Measurements from ENCODE around the gene DLG5.

Gene DLG5

DNA sequence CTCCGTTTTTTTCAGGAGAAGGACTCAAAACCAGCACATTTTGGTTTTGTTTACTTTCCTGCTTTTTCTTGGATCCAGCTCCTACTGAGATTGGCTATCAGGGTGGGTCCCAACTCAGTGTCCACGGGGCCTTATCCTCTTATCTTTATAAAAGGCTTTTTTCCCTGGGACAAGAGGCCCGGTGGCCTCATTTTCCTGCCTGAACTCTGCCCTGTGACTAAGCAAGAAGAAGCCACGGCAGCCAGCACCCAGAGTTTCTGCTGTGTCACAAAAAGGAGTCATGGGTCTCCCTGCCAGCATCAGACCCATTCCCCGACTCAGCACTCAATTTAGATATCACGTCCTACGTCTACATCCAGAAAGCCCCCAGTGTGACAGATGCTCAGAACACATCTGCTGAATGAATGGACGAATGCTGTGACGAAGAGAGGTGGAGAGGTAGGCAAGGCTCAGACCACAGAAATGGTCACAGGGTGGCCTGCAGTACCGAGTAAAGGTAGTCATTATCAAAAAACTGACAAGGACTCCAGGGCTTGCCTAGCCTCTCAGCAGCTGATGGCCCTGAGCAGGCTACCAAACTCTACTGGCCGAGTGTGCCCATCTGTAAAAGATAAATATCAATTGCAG lies 16.7 kb downstream of the DLG5 start:
- no peak for DNase-seq

DNA sequence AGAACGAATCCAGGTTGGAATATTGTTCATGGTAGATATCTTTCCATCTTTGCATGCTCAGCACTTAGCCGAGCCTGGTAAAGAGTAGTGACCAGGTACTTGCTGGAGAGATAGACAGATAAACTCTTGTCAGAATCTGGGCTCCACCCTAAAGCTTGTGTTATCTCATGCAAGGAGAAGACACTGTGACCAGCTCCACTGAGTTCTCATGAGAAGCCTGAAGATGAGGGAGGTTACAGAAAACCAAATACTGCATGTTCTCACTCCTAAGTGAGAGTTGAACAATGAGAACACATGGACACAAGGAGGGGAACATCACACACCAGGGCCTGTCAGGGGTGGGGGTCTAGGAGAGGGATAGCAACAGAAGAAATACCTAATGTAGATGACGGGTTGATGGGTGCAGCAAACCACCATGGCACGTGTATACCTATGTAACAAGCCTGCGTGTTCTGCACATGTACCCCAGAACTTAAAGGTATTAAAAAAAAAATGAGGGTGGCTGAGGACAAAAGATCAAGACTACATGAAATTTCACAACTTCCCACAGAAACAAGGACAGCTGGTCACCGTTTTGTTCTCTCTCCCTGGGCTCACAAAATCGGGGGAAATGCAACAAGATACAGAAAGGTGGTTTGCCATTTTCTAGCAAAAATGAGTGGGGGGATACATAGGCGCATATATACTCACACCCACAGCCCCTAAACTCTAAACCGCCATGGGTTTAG lies 17.4 kb downstream of the DLG5 start:
- DNase-seq, result no peak

- no peak for DNase-seq
These were observed 18.4 kb downstream of the DLG5 start for GRCh38 chr10:77907900-77908717.

GRCh38 chr10:77907462-77907861 lies 19.1 kb downstream of the DLG5 start:
- no peak for DNase-seq

GRCh38 chr10:77906951-77907421 lies 19.6 kb downstream of the DLG5 start:
- no peak for DNase-seq

DNA sequence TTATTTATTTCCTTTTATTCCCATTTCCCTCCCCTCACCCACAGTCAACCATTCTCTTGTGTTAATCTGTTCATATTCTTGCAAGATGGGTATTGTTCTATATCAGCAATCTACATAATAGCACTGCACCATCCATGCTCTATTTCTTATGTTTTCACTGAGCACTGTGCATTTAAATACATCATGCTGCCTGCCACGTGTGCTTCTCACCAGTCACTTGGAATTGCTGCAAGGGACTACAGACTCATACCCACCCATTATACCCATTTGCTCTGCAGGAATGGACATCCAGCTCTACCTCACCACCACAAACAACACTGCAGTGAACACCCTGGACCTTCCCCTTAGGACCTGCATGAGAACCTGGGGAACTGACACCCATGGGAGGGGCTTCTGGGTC lies 20.8 kb downstream of the DLG5 start:
- DNase-seq, result no peak

DNA sequence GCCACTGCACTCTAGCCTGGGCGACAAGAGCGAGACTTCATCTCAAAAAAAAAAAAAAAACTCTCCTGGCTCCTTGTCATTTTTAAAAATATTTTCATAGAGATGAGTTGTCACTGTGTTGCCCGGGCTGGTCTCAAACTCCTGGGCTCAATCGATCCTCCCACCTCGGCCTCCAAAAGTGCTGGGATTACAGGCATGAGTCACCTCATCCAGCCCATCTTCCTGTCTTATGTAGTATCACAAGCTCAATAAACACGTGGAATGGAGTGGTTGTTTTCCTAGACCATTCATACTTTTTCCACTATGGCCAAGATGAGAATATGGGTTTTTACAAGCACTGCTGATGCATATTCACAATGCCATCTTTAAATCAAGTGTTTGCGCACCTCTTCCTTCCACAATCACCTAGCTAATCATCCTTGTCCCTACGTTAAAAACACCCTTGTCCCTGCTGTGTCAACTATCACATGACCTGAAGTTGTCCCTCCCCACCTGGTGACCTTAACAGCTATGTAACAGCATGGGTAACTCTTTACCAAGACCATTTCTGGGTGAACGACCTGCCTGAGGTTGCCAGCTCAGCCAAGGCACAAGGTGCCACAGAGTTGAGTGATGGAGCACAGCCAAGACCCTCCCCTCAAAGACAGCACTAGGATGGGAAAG lies 21.3 kb downstream of the DLG5 start:
- DNase-seq, result no peak

DNA sequence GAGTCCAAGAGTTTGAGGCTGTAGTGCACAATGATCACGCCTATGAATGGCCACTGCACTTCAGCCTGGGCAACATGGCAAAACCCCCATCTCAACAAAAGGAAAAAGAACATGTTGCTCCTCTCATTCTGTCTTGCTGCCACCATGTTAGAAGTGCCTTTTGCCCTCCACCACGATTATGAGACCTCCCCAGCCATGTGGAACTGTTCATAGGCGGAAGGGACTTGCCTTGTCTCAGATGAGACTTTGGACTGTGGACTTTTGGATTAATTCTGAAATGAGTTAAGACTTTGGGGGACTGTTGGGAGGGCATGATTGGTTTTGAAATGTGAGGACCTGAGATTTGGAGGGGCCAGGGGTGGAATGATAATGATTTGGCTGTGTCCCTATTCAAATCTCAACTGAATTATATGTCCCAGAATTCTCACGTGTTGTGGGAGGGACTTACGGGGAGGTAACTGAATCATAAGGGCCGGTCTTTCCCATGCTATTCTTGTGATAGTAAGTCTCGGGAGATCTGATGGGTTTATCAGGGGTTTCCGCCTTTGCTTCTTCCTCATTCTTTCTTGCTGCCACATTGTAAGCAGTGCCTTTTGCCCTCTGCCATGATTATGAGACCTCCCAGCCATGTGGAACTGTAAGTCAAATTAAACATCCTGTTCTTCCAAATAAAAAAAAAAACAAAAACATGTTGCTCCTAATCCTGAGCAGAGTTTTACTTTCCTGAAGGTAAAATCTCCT lies 22.3 kb downstream of the DLG5 start:
- DNase-seq, result no peak

DNA sequence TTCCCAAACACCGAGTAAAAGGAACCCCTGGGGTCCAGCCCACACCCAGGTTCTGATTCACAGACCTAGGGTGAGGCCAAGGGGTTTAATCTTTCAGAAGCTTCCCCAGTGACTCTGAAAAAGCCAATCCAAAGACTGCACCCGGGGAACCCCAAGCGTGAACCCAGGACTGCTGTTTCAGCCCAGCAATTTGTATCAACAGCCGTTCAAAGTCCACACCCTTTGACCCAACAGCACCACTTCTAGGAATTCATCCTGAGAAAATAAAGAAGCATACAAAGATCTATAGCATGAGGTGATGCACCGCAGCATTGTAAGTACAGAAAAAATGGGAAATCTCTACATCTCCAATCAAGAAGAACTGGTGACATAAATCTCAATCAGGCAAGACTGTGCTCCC lies 24.4 kb downstream of the DLG5 start:
- no peak for DNase-seq

- DNase-seq, result no peak
These were observed 24.8 kb downstream of the DLG5 start for GRCh38 chr10:77901743-77902142.

GRCh38 chr10:77899690-77900089 lies 26.9 kb downstream of the DLG5 start:
- DNase-seq, result no peak

GRCh38 chr10:77899080-77899477 lies 27.5 kb downstream of the DLG5 start:
- no peak for DNase-seq

DNA sequence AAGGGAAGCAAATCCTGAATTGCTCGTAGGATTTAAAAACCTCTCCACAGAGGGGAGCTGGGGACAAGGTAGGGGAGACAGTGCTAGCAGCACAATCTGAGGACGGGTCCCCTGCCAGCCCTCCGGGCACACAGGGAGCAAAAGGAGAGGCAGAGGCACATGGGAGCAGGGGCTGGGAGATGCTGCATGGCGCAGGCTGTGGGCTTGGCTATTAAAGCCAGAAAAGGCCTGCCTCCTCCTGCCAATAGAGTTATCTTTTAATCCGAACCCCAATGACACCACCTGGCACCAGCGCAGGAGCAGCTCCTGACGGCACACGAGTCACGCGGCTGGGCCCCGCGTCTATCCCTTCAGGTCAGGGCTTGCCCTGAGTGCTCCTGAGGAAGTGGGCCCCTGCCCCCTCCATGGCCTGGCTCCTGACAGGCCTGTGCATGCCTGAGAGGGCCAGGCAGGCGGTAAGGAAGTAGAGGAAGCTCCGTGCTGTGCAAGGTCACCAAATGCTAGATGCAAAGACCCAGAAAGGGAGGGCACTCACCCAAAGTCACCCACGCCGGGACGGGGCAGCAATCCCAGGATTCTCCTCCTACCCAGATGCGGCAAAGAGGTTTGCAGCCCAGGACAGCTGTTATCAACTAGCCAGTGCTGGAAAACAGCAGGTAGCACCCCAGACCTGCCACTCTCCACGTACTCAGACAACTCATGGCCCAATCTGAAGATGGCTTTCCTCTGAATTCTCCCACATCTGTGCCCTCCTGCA lies 28.1 kb downstream of the DLG5 start:
- no peak for DNase-seq

DNA sequence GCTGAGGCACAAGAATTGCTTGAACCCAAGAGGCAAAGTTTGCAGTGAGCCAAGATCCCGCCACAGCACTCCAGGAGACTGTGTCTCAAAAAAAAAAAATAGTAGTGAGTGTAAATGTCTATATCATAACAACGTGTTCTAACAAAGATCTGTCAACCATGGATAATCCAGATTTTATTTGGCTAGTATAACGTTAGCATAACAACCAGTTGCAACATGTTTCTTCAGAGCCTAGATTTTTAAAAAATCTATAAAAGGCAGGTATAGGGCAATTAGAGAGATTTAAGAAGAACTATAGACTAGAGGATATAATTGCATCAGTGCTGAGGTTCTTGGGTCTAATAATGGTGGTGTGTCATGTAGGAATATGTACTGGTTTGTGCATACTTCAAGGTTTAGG lies 30.5 kb downstream of the DLG5 start:
- DNase-seq, result no peak

GRCh38 chr10:77894058-77894457 lies 32.5 kb downstream of the DLG5 start:
- no peak for DNase-seq

- no peak for DNase-seq
These were observed 33.2 kb downstream of the DLG5 start for GRCh38 chr10:77893386-77893785.

- DNase-seq, result no peak
These were observed 33.8 kb downstream of the DLG5 start for GRCh38 chr10:77892761-77893160.

- DNase-seq, result no peak
These were observed 34.4 kb downstream of the DLG5 start for GRCh38 chr10:77892021-77892739.

- no peak for DNase-seq
These were observed 36.5 kb downstream of the DLG5 start for GRCh38 chr10:77890097-77890496.

- DNase-seq, result no peak
These were observed 37.2 kb downstream of the DLG5 start for GRCh38 chr10:77889277-77889903.

DNA sequence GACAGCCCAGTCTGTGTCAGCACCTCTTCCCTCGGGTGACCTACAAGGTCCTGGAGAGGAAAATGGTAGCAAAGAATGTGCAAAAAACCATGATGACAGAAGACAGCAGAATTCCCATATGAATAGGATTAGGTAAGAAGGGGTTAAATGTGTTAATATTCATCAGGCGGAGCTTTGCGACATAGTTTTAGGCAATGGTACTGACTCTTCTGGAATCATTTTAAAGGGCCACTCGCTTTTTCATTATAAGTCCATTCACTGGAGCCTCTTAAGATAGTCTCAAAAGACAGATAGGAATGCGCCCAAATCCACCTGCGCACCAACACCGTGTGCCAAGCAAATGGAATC lies 38.2 kb downstream of the DLG5 start:
- no peak for DNase-seq
